ENCODE results near the gene SP140L. TPM values are rescaled to one million over a fixed set of nuclear protein-coding genes. Genes with fewer than 3 reads are reported as not detected.
"Not testable (repeated sequence)": the region's sequence is repeated elsewhere in the genome, so short reads cannot be mapped to it uniquely, and the experiment has no call there.

Gene SP140L
- total RNA-seq, 3 donors from 2014 or later: 8.5 to 56.1 (median 17.4) TPM

DNA sequence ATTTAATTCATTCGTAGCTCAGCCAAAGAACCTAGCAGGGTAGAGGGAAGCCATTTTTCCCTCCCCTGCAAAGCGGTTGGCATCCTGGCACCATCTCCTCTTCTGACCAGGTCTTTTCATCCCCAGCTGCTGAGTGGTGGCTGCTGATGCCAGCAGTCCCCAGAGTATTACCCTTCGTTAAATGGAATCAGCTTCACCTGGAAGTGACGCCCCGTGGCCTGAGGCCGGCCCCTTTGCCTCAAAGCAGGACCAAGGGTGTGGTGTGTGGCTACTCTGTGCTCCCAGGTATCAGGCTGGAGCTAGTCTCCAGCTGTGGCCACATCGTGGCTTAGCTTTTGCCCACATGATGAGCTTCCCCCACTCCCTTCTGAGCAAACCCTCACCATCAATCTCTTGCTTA lies 76.8 kb downstream of the SP140L start:
- H3K36me3 ChIP-seq: no peaks in the 10 kb centered on the region
- intact Hi-C loops (cut with DNase I; ENCODE audit: low total_unique reads): no loop called here
- TF ChIP-seq, protein P1, sequence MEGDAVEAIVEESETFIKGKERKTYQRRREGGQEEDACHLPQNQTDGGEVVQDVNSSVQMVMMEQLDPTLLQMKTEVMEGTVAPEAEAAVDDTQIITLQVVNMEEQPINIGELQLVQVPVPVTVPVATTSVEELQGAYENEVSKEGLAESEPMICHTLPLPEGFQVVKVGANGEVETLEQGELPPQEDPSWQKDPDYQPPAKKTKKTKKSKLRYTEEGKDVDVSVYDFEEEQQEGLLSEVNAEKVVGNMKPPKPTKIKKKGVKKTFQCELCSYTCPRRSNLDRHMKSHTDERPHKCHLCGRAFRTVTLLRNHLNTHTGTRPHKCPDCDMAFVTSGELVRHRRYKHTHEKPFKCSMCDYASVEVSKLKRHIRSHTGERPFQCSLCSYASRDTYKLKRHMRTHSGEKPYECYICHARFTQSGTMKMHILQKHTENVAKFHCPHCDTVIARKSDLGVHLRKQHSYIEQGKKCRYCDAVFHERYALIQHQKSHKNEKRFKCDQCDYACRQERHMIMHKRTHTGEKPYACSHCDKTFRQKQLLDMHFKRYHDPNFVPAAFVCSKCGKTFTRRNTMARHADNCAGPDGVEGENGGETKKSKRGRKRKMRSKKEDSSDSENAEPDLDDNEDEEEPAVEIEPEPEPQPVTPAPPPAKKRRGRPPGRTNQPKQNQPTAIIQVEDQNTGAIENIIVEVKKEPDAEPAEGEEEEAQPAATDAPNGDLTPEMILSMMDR (IDR thresholded peaks at IDR 0.05): no peak
- TF ChIP-seq POLR2A (IDR thresholded peaks at IDR 0.05): no peak
- TF ChIP-seq POLR2AphosphoS5 (IDR thresholded peaks at IDR 0.05): no peak

DNA sequence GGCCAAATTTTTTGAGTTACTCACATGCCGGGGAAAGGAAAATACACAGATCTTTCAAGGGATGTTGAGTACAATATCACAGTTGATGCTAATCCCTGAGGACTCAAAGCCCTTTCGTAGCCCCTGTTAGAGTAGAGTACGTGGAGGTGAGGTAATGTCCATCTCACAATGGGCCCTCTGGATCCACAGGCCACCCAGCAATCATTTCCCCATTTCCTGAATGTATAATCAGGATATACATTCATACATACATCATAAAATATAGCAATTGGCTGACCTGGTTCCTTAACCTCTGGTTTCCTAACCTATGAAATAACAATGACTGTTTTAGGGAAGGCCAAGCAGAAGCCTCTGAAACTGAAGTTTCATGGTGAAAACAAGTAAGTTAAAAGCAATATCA lies 78.8 kb downstream of the SP140L start:
- intact Hi-C loops (cut with DNase I; ENCODE audit: low total_unique reads): no loop called here
- H3K27ac ChIP-seq: no peak overlapping the region
- TF ChIP-seq POLR2AphosphoS5 (IDR thresholded peaks at IDR 0.05): no peak
- no peak for TF ChIP-seq POLR2A (IDR thresholded peaks at IDR 0.05)
- TF ChIP-seq, protein P1 (IDR thresholded peaks at IDR 0.05): no peak
- no peaks in the 10 kb centered on the region for H3K27me3 ChIP-seq
- no peaks in the 10 kb centered on the region for H3K36me3 ChIP-seq
- DNase-seq (ENCODE audit: low spot score in 2 of 2): no peak
- peaks cover 0 to 2% of the 10 kb centered on the region in 2 donors for H3K4me1 ChIP-seq
- no peaks in the 10 kb centered on the region for H3K9me3 ChIP-seq
- H3K4me3 ChIP-seq: no peak overlapping the region

More for the DNA sequence above, 76.8 kb downstream of the SP140L start:
- no peaks in the 10 kb centered on the region for H3K27me3 ChIP-seq
- no peak for DNase-seq (ENCODE audit: low spot score in 2 of 2)
- H3K4me1 ChIP-seq: no peaks in the 10 kb centered on the region
- no peak overlapping the region for H3K4me3 ChIP-seq
- no peak overlapping the region for H3K27ac ChIP-seq
- no peaks in the 10 kb centered on the region for H3K9me3 ChIP-seq

DNA sequence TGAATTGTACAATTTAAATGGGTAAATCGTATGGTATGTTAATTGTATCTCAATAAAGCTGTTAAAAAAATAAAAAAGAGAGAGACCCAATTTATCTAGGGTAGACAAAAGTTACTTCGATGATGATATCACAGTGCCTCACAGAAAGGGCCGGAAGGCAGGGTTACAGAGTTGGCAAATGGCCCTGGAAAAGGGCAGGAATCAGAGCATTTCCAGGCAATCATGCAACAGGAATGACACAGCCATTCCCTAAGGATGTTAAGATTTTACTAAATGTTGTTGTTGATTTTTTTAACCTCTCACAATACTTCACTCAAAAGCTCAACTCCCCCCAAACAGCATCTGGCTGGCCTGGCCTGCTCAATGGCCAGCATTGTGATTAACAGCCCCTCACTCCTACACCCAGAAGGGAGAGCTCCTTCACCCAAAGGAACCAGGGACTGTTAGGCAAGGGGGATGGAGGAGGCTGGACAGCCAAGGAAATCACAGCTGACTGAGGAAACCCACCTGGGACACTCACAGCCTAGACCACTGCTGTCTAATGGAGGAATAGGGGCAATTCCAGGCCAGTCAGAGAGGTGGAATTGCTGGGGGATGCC lies 81.3 kb downstream of the SP140L start:
- Histone ChIP-seq H3K9me3 (no peaks in the 10 kb centered on the region), H3K27ac (peak overlapping the region; percentile 50 to 88), H3K27me3 (no peaks in the 10 kb centered on the region), H3K36me3 (no peaks in the 10 kb centered on the region), H3K4me3 (no peak overlapping the region), H3K4me1 (peaks cover 0 to 2% of the 10 kb centered on the region in 2 donors)
- TF ChIP-seq, protein P1 (IDR thresholded peaks at IDR 0.05): no peak
- TF ChIP-seq POLR2AphosphoS5 (IDR thresholded peaks at IDR 0.05) (no peak), POLR2A (IDR thresholded peaks at IDR 0.05) (no peak)
- DNase-seq (ENCODE audit: low spot score in 2 of 2): no peak
- intact Hi-C loops (cut with DNase I; ENCODE audit: low total_unique reads): no loop called here

DNA sequence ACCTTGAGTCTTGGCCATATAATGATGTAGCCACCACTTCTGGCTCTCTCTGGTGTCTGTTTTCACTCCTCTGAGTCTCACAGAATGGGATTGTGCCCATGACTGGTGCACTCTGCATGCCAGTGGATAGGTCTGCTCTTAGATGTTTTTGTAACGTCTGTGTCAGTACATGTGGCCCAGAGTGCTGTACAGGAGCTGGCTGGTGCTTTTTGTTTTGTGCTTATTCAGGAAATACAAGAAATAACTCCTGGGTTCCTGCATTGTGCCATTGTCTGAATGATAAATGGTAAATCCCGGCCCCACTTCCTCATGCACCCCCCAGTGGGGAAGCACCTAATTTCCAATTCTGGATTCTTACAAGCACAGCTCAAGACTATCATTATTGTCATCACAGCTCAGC lies 82.3 kb downstream of the SP140L start:
- DNase-seq (ENCODE audit: low spot score in 2 of 2); intact Hi-C loops (cut with DNase I; ENCODE audit: low total_unique reads); H3K27me3 ChIP-seq; H3K4me3 ChIP-seq; H3K9me3 ChIP-seq; H3K36me3 ChIP-seq; H3K4me1 ChIP-seq: not testable (repeated sequence)
- H3K27ac ChIP-seq: peak overlapping the region; percentile 50 to 88

DNA sequence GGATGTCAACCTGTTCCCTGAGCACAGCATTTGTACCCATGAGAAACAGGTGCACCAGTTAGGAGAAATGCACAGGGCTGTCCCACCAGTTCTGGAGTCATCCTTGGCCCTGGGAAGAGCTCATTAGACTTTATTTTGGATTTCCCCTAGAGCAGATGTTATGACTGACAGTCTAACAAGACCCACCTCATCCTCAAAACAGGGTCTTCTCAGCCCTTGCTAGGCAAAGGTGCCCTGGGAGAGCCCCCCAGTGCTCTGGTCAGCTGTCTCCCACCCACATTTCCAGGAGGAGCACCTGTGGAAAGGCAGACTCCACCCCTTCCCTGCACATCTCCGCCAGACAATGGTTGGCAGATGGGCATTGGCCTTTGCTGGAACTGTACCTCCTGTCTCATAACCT lies 83.3 kb downstream of the SP140L start:
- intact Hi-C loops (cut with DNase I; ENCODE audit: low total_unique reads): no loop called here
- Histone ChIP-seq H3K9me3 (no peaks in the 10 kb centered on the region), H3K36me3 (no peaks in the 10 kb centered on the region), H3K4me3 (peak overlapping the region in 1 of 3 donors; percentile 72), H3K27ac (peak overlapping the region in 1 of 2 donors; percentile 94), H3K27me3 (no peaks in the 10 kb centered on the region), H3K4me1 (peaks cover 0 to 2% of the 10 kb centered on the region in 2 donors)
- no peak for DNase-seq (ENCODE audit: low spot score in 2 of 2)
- TF ChIP-seq, protein P1 (IDR thresholded peaks at IDR 0.05): no peak
- TF ChIP-seq POLR2AphosphoS5 (IDR thresholded peaks at IDR 0.05) (no peak), POLR2A (IDR thresholded peaks at IDR 0.05) (no peak)
